NB4 (cell line): ENCODE data around the gene SWSAP1.

Experiments used
- DNase-seq: peaks from one replicate; pipeline ENCODE4 v3.0.0; 2010; ENCODE audit warnings: low read depth
- H3K4me3 ChIP-seq: one replicate; pipeline ENCODE4 v1.5.1; 2011; ENCODE audit warnings: mild to moderate bottlenecking, low read depth, low read length, moderate library complexity
- CTCF ChIP-seq: IDR thresholded peaks from one replicate; pipeline ENCODE4 v1.5.1; 2012; ENCODE audit warnings: low read depth, low read length
- MAX ChIP-seq: IDR thresholded peaks from 2 replicates; pipeline ENCODE4 v1.6.1; 2011; ENCODE audit warnings: low read depth, low read length
- MYC ChIP-seq: IDR thresholded peaks from 2 replicates; pipeline ENCODE4 v1.6.1; 2011; ENCODE audit warnings: low read depth, low read length
- POLR2A ChIP-seq: IDR thresholded peaks from 2 replicates; pipeline ENCODE4 v1.6.1; 2011; ENCODE audit warnings: mild to moderate bottlenecking; ENCODE audit not compliant: insufficient read length; ENCODE audit errors: extremely low read depth

SWSAP1 gene

GRCh38 chr19:11423791-11424181 is 49.3 kb downstream of the SWSAP1 start:
- no peak for TF ChIP-seq MYC
- no peak for TF ChIP-seq MAX
- no peak for TF ChIP-seq POLR2A
- TF ChIP-seq CTCF, result no peak
- no peak overlapping the region for H3K4me3 ChIP-seq
- DNase-seq, result no peak
